ENCODE results near the gene PGA3. TPM values are rescaled to one million over a fixed set of nuclear protein-coding genes. Genes with fewer than 3 reads are reported as not detected.

PGA3 gene
- total RNA-seq, 1 donor: not detected

- no peak for TF ChIP-seq CTCF (IDR thresholded peaks at IDR 0.05; ENCODE audit: extremely low read depth, low read depth, low read length)
- H3K36me3 ChIP-seq (ENCODE audit: insufficient read depth, low read length): no peaks in the 10 kb centered on the region
- no peaks in the 10 kb centered on the region for H4K20me1 ChIP-seq (ENCODE audit: insufficient read depth, low read length)
- H3K4me3 ChIP-seq (ENCODE audit: insufficient read depth, low read length): no peak overlapping the region
- H2AFZ ChIP-seq (ENCODE audit: low read length): no peak overlapping the region
- no peak overlapping the region for H3K4me2 ChIP-seq (ENCODE audit: insufficient read depth, low read length)
- no peak overlapping the region for H3K27ac ChIP-seq (ENCODE audit: low read depth, low read length)
- no peaks in the 10 kb centered on the region for H3K79me2 ChIP-seq (ENCODE audit: insufficient read depth, low read length)
- peak; percentile 82 for DNase-seq (ENCODE audit: insufficient read length, low spot score, missing footprints)
- H3K27me3 ChIP-seq (ENCODE audit: insufficient read depth, low read length): no peaks in the 10 kb centered on the region
- H3K9me3 ChIP-seq (ENCODE audit: low read depth, low read length): no peaks in the 10 kb centered on the region
- H3K4me1 ChIP-seq (ENCODE audit: insufficient read depth, low read length): no peaks in the 10 kb centered on the region
Observed at GRCh38 chr11:61256710-61257482, 53.6 kb downstream of the PGA3 start.

- no peaks in the 10 kb centered on the region for H4K20me1 ChIP-seq (ENCODE audit: insufficient read depth, low read length)
- H3K27me3 ChIP-seq (ENCODE audit: insufficient read depth, low read length): no peaks in the 10 kb centered on the region
- no peaks in the 10 kb centered on the region for H3K4me1 ChIP-seq (ENCODE audit: insufficient read depth, low read length)
- H2AFZ ChIP-seq (ENCODE audit: low read length): no peak overlapping the region
- no peak overlapping the region for H3K27ac ChIP-seq (ENCODE audit: low read depth, low read length)
- no peak for DNase-seq (ENCODE audit: insufficient read length, low spot score, missing footprints)
- H3K4me2 ChIP-seq (ENCODE audit: insufficient read depth, low read length): no peak overlapping the region
- H3K4me3 ChIP-seq (ENCODE audit: insufficient read depth, low read length): no peak overlapping the region
- no peaks in the 10 kb centered on the region for H3K79me2 ChIP-seq (ENCODE audit: insufficient read depth, low read length)
- no peak for TF ChIP-seq CTCF (IDR thresholded peaks at IDR 0.05; ENCODE audit: extremely low read depth, low read depth, low read length)
- H3K9me3 ChIP-seq (ENCODE audit: low read depth, low read length): no peaks in the 10 kb centered on the region
- no peaks in the 10 kb centered on the region for H3K36me3 ChIP-seq (ENCODE audit: insufficient read depth, low read length)
Observed at GRCh38 chr11:61258546-61258945, 55.2 kb downstream of the PGA3 start.

- H2AFZ ChIP-seq (ENCODE audit: low read length): no peak overlapping the region
- H3K9me3 ChIP-seq (ENCODE audit: low read depth, low read length): no peaks in the 10 kb centered on the region
- no peak overlapping the region for H3K4me2 ChIP-seq (ENCODE audit: insufficient read depth, low read length)
- H3K27ac ChIP-seq (ENCODE audit: low read depth, low read length): no peak overlapping the region
- no peak overlapping the region for H3K4me3 ChIP-seq (ENCODE audit: insufficient read depth, low read length)
- no peak for DNase-seq (ENCODE audit: insufficient read length, low spot score, missing footprints)
- H3K79me2 ChIP-seq (ENCODE audit: insufficient read depth, low read length): no peaks in the 10 kb centered on the region
- TF ChIP-seq CTCF (IDR thresholded peaks at IDR 0.05; ENCODE audit: extremely low read depth, low read depth, low read length): no peak
- H3K36me3 ChIP-seq (ENCODE audit: insufficient read depth, low read length): no peaks in the 10 kb centered on the region
- H3K27me3 ChIP-seq (ENCODE audit: insufficient read depth, low read length): no peaks in the 10 kb centered on the region
- no peaks in the 10 kb centered on the region for H3K4me1 ChIP-seq (ENCODE audit: insufficient read depth, low read length)
- no peaks in the 10 kb centered on the region for H4K20me1 ChIP-seq (ENCODE audit: insufficient read depth, low read length)
Observed at GRCh38 chr11:61259363-61259762, 56.0 kb downstream of the PGA3 start.

Other genes starting within 250 kb of the PGA3 start
- not detected in 2 replicates for gene CD6, start 231.8 kb upstream of the PGA3 start, total RNA-seq
- not detected in 2 replicates for gene CD5, start 101.0 kb upstream of the PGA3 start, total RNA-seq
- 16.8 and 19.2 TPM in 2 replicates for gene VPS37C, start 42.1 kb upstream of the PGA3 start, total RNA-seq
- gene PGA4, start 18.8 kb downstream of the PGA3 start, total RNA-seq: not detected in 2 replicates
- not detected in 2 replicates for gene PGA5, start 37.7 kb downstream of the PGA3 start, total RNA-seq
- gene VWCE, start 91.8 kb downstream of the PGA3 start, total RNA-seq: 4.7 and 6.2 TPM in 2 replicates
- gene DDB1, start 129.6 kb downstream of the PGA3 start, total RNA-seq: 330 and 331 TPM in 2 replicates
- 21.8 and 30.0 TPM in 2 replicates for gene TKFC, start 129.7 kb downstream of the PGA3 start, total RNA-seq
- 149 and 151 TPM in 2 replicates for gene CYB561A3, start 158.4 kb downstream of the PGA3 start, total RNA-seq
- 41.3 and 48.3 TPM in 2 replicates for gene TMEM138, start 158.9 kb downstream of the PGA3 start, total RNA-seq
- gene TMEM216, start 189.1 kb downstream of the PGA3 start, total RNA-seq: 5.8 and 8.3 TPM in 2 replicates
- 29.0 and 29.2 TPM in 2 replicates for gene CPSF7, start 226.5 kb downstream of the PGA3 start, total RNA-seq
- 37.7 and 46.3 TPM in 2 replicates for gene SDHAF2, start 226.6 kb downstream of the PGA3 start, total RNA-seq